HEK293T (cell line): ENCODE results near the gene PALLD.

ENCODE experiments used
- CTBP1 ChIP-seq: fragments of 450-650 bp; IDR thresholded peaks from 2 replicates; pipeline ENCODE4 v1.6.1; 2016; ENCODE audit warnings: borderline replicate concordance
- FOXA1 ChIP-seq: fragments of 450-650 bp; IDR thresholded peaks from 2 replicates; pipeline ENCODE4 v1.6.1; 2016; ENCODE audit warnings: mild to moderate bottlenecking
- FOXM1 ChIP-seq: fragments of 450-650 bp; IDR thresholded peaks from 2 replicates; pipeline ENCODE4 v1.6.1; 2017; ENCODE audit warnings: mild to moderate bottlenecking, borderline replicate concordance
- HDGF ChIP-seq: fragments of 450-650 bp; IDR thresholded peaks from 2 replicates; pipeline ENCODE4 v1.6.1; 2017; ENCODE audit warnings: antibody characterized with exemption, borderline replicate concordance
- SUZ12 ChIP-seq: fragments of 450-650 bp; IDR thresholded peaks from 2 replicates; pipeline ENCODE4 v1.6.1; 2016; ENCODE audit warnings: mild to moderate bottlenecking
- TARDBP ChIP-seq: fragments of 450-650 bp; IDR thresholded peaks from 2 replicates; pipeline ENCODE4 v1.6.1; 2016

GRCh38 chr4:168642591-168642990 lies 145.7 kb downstream of the PALLD start:
- no peak for TF ChIP-seq FOXA1
- no peak for TF ChIP-seq FOXM1
- TF ChIP-seq HDGF = no peak
- no peak for TF ChIP-seq SUZ12
- no peak for TF ChIP-seq TARDBP
- TF ChIP-seq CTBP1 = no peak
